ENCODE data around the gene ITGA7. TPM values are rescaled to one million over a fixed set of nuclear protein-coding genes. Genes with fewer than 3 reads are reported as not detected.

Gene ITGA7
- total RNA-seq, 1 donor from 2014 or later = 26.5 TPM

DNA sequence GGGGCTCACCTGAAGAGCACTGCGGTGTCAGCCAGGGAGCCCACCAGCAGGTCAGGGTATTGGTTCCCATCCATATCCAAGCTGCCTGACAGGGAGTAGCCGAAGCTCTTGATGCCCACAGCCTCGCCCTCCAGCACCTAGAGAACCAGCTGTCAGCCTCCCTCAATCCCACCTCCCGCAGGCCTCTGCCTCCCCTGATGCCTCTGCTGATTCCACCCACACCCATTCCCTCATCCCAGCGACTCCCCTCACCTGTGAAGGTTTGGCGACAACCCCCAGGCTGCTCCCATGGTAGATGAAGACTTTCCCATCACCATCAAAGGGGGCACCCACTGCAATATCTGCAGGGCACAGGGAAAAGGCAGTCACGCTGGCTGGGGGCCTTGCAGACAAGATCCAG, 10.0 kb downstream of the ITGA7 start:
- TF ChIP-seq, protein P1, sequence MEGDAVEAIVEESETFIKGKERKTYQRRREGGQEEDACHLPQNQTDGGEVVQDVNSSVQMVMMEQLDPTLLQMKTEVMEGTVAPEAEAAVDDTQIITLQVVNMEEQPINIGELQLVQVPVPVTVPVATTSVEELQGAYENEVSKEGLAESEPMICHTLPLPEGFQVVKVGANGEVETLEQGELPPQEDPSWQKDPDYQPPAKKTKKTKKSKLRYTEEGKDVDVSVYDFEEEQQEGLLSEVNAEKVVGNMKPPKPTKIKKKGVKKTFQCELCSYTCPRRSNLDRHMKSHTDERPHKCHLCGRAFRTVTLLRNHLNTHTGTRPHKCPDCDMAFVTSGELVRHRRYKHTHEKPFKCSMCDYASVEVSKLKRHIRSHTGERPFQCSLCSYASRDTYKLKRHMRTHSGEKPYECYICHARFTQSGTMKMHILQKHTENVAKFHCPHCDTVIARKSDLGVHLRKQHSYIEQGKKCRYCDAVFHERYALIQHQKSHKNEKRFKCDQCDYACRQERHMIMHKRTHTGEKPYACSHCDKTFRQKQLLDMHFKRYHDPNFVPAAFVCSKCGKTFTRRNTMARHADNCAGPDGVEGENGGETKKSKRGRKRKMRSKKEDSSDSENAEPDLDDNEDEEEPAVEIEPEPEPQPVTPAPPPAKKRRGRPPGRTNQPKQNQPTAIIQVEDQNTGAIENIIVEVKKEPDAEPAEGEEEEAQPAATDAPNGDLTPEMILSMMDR (IDR thresholded peaks at IDR 0.05; ENCODE audit: insufficient read depth, low read depth, low read length) = no peak
- TF ChIP-seq EZH2 (IDR thresholded peaks at IDR 0.05; ENCODE audit: insufficient read depth, low read length) = no peak

DNA sequence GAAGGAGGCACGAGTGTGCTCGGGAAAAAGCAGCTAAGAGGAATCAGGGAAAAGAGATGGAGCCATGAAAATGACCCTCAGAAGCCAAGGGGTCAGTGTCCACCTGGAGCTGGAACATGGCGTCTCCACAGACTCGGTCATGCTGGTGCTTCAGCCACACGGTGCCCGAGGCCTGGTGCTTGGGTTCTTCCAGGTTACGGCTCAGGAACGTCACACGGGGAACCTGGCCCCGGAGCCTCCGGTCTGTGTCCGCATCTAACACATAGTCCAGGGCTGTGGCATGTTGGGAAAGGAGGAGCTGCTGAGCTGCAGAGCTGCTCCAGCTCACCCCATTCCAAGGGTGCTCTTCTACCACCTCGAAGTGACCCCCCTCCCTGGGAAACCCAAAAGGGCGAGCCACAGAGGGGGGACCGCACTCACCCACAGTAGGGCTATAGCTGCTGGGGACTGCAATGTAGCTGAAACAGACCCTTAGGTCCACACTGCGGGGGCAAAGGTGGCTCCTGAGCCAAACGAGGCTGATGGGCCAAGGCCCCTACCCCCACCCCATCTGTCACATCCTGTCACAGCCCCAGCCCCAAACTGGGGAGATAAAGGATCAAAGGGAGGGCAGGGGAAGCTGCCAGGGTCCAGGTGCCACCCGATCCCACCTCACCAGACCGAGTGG, 10.8 kb downstream of the ITGA7 start:
- Mint-ChIP-seq H3K4me3 (ENCODE audit: unreplicated experiment) (no peak overlapping the region), H3K4me1 (ENCODE audit: low read depth, unreplicated experiment) (peaks cover 2% of the 10 kb centered on the region), H3K36me3 (ENCODE audit: low read depth, unreplicated experiment) (peaks cover 9% of the 10 kb centered on the region), H3K27ac (ENCODE audit: unreplicated experiment) (no peak overlapping the region), H3K9me3 (ENCODE audit: unreplicated experiment) (no peaks in the 10 kb centered on the region), H3K27me3 (ENCODE audit: low read depth, unreplicated experiment) (peaks cover 6% of the 10 kb centered on the region)
- H3K9ac ChIP-seq (ENCODE audit: low read length) = no peak overlapping the region
- H2AFZ ChIP-seq (ENCODE audit: low read depth, low read length) = no peak overlapping the region
- H3K4me3 ChIP-seq (ENCODE audit: insufficient read depth, low read depth, low read length) = no peak overlapping the region
- no peak for TF ChIP-seq EZH2 (IDR thresholded peaks at IDR 0.05; ENCODE audit: insufficient read depth, low read length)
- TF ChIP-seq, protein P1 (IDR thresholded peaks at IDR 0.05; ENCODE audit: insufficient read depth, low read depth, low read length) = no peak
- H3K4me1 ChIP-seq (ENCODE audit: insufficient read depth, low read length) = peaks cover 4% of the 10 kb centered on the region
- H3K36me3 ChIP-seq (ENCODE audit: insufficient read depth, low read length) = no peaks in the 10 kb centered on the region
- H3K79me2 ChIP-seq (ENCODE audit: insufficient read depth, low read length) = peaks cover 4% of the 10 kb centered on the region
- no peak for DNase-seq (ENCODE audit: low read depth)
- no peak overlapping the region for H3K27ac ChIP-seq (ENCODE audit: low read depth, low read length)
- no peak overlapping the region for H3K4me2 ChIP-seq (ENCODE audit: low read length)
- FAIRE-seq = no peak
- no peaks in the 10 kb centered on the region for H3K27me3 ChIP-seq (ENCODE audit: insufficient read depth, low read length)
- H3K9me3 ChIP-seq (ENCODE audit: insufficient read depth, low read depth, low read length) = no peaks in the 10 kb centered on the region
- H4K20me1 ChIP-seq (ENCODE audit: insufficient read depth, low read length) = peaks cover 4% of the 10 kb centered on the region

More for the DNA sequence above, 10.0 kb downstream of the ITGA7 start:
- no peak overlapping the region for H2AFZ ChIP-seq (ENCODE audit: low read depth, low read length)
- H3K79me2 ChIP-seq (ENCODE audit: insufficient read depth, low read length) = peaks cover 4% of the 10 kb centered on the region
- no peaks in the 10 kb centered on the region for H3K36me3 ChIP-seq (ENCODE audit: insufficient read depth, low read length)
- no peak overlapping the region for H3K27ac Mint-ChIP-seq (ENCODE audit: unreplicated experiment)
- H3K9ac ChIP-seq (ENCODE audit: low read length) = no peak overlapping the region
- H3K4me2 ChIP-seq (ENCODE audit: low read length) = no peak overlapping the region
- H3K4me3 ChIP-seq (ENCODE audit: insufficient read depth, low read depth, low read length) = no peak overlapping the region
- H3K4me1 Mint-ChIP-seq (ENCODE audit: low read depth, unreplicated experiment) = peaks cover 2% of the 10 kb centered on the region
- H3K27ac ChIP-seq (ENCODE audit: low read depth, low read length) = no peak overlapping the region
- H4K20me1 ChIP-seq (ENCODE audit: insufficient read depth, low read length) = peaks cover 4% of the 10 kb centered on the region
- FAIRE-seq (no peak), DNase-seq (ENCODE audit: low read depth) (no peak)
- no peaks in the 10 kb centered on the region for H3K9me3 Mint-ChIP-seq (ENCODE audit: unreplicated experiment)
- H3K36me3 Mint-ChIP-seq (ENCODE audit: low read depth, unreplicated experiment) = peaks cover 9% of the 10 kb centered on the region
- no peaks in the 10 kb centered on the region for H3K9me3 ChIP-seq (ENCODE audit: insufficient read depth, low read depth, low read length)
- H3K4me1 ChIP-seq (ENCODE audit: insufficient read depth, low read length) = peaks cover 4% of the 10 kb centered on the region
- H3K27me3 ChIP-seq (ENCODE audit: insufficient read depth, low read length) = no peaks in the 10 kb centered on the region
- H3K27me3 Mint-ChIP-seq (ENCODE audit: low read depth, unreplicated experiment) = peaks cover 6% of the 10 kb centered on the region
- H3K4me3 Mint-ChIP-seq (ENCODE audit: unreplicated experiment) = no peak overlapping the region

DNA sequence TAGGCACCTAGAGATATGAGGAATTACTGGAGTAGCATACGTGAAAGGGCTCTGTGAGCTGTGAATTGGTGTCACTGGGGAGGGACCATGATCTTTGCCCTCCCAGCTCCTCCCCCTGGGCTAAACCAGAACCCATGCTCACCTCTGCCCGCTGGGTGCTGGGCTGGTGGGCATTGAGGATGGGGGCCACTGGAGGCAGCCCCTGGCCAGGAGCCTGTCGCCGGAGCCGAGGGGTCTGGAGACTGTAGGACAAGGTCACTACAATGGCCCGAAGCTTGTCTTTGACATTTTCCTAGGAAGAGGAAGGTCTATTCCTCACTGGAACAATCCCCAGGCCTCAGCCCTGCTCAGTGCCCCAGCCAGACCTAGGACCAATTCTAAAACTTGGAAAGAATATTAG, 11.6 kb downstream of the ITGA7 start:
- Histone ChIP-seq H3K27ac (ENCODE audit: low read depth, low read length) (no peak overlapping the region), H3K4me3 (ENCODE audit: insufficient read depth, low read depth, low read length) (no peak overlapping the region), H3K27me3 (ENCODE audit: insufficient read depth, low read length) (no peaks in the 10 kb centered on the region), H3K9me3 (ENCODE audit: insufficient read depth, low read depth, low read length) (no peaks in the 10 kb centered on the region), H3K4me1 (ENCODE audit: insufficient read depth, low read length) (peaks cover 4% of the 10 kb centered on the region), H3K79me2 (ENCODE audit: insufficient read depth, low read length) (peaks cover 4% of the 10 kb centered on the region), H3K9ac (ENCODE audit: low read length) (no peak overlapping the region), H3K4me2 (ENCODE audit: low read length) (no peak overlapping the region), H3K36me3 (ENCODE audit: insufficient read depth, low read length) (no peaks in the 10 kb centered on the region), H2AFZ (ENCODE audit: low read depth, low read length) (no peak overlapping the region), H4K20me1 (ENCODE audit: insufficient read depth, low read length) (peaks cover 1% of the 10 kb centered on the region)
- H3K4me3 Mint-ChIP-seq (ENCODE audit: unreplicated experiment) = no peak overlapping the region
- peaks cover 8% of the 10 kb centered on the region for H3K36me3 Mint-ChIP-seq (ENCODE audit: low read depth, unreplicated experiment)
- FAIRE-seq (no peak), DNase-seq (ENCODE audit: low read depth) (no peak)
- H3K27me3 Mint-ChIP-seq (ENCODE audit: low read depth, unreplicated experiment) = peaks cover 6% of the 10 kb centered on the region
- H3K9me3 Mint-ChIP-seq (ENCODE audit: unreplicated experiment) = no peaks in the 10 kb centered on the region
- H3K4me1 Mint-ChIP-seq (ENCODE audit: low read depth, unreplicated experiment) = peaks cover under 1% of the 10 kb centered on the region
- TF ChIP-seq, protein P1 (IDR thresholded peaks at IDR 0.05; ENCODE audit: insufficient read depth, low read depth, low read length) = no peak
- TF ChIP-seq EZH2 (IDR thresholded peaks at IDR 0.05; ENCODE audit: insufficient read depth, low read length) = no peak
- H3K27ac Mint-ChIP-seq (ENCODE audit: unreplicated experiment) = no peak overlapping the region

Data from astrocyte (in vitro differentiated cells and primary cell).